Body of pancreas (tissue), 4 donors: ENCODE measurements around the gene EXOSC3. TPM values are rescaled to one million over a fixed set of nuclear protein-coding genes. Genes with fewer than 3 reads are reported as not detected.

Source experiments
- ATAC-seq: fragments of 150-250 bp; one replicate; pipeline ENCODE4 v1.9.1; 2016
- DNase-seq, 4 donors: peaks; one replicate each; pipeline ENCODE4 v3.0.0-alpha.2; 2019
- H3K27ac ChIP-seq, 4 donors: fragments of 200-600 bp; sonication (generic); 1 replicate in 3 of 4; 2 replicates in 1 of 4; pipeline versions ENCODE4 v1.5.1 to v1.6.1; 2016 to 2019; ENCODE audit warnings: mild to moderate bottlenecking in 1 of 4, mixed read lengths in 1 of 4, moderate library complexity in 1 of 4
- H3K27me3 ChIP-seq, 2 donors: fragments of 200-600 bp; sonication (generic); one replicate each; pipeline ENCODE4 v1.6.0; 2016; ENCODE audit warnings: mild to moderate bottlenecking in 1 of 2
- H3K36me3 ChIP-seq, 2 donors: fragments of 200-600 bp; sonication (generic); replicated peaks in 1 of 2; 2 replicates each; pipeline ENCODE4 v1.5.1; 2016; ENCODE audit warnings: low read depth in 2 of 2; ENCODE audit not compliant: insufficient read depth in 1 of 2
- H3K4me1 ChIP-seq: fragments of 200-600 bp; sonication (generic); one replicate; pipeline ENCODE4 v1.6.0; 2016
- H3K4me3 ChIP-seq, 2 donors: fragments of 200-600 bp; sonication (generic); 1 replicate in 1 of 2; 2 replicates in 1 of 2; pipeline ENCODE4 v1.5.1; 2016 to 2019
- H3K9me3 ChIP-seq, 3 donors: fragments of 200-600 bp; sonication (generic); 1 replicate in 2 of 3; 2 replicates in 1 of 3; pipeline ENCODE4 v1.5.1; 2016
- POLR2A ChIP-seq, 3 donors: fragments of 450-650 bp; IDR thresholded peaks; one replicate each; pipeline ENCODE4 v1.6.1; 2016; ENCODE audit warnings: antibody characterized with exemption in 3 of 3, mild to moderate bottlenecking in 2 of 3
- WGBS, 2 donors: methylation state at CpG; one replicate each; pipeline ENCODE4 v1.1.5; 2017; 5-methylcytosine and 5-hydroxymethylcytosine counted together
- intact Hi-C: fragments of 100-400 bp; cut with DNase I; formaldehyde crosslinking; loops from one replicate; pipeline ENCODE4 v1.15.1; 2023
- total RNA-seq, 2 donors: library from RNA; depleted of rRNA; stranded (reverse); fragments of >200 nt; gene quantifications; one replicate each; pipeline ENCODE4 v1.1.0, GENCODE V29; 2016
- TF ChIP-seq, protein P1 (sequence below), 7 experiments: fragments of 450-650 bp in 4 of 7; fragments of 200-600 bp in 3 of 7; sonication (generic) in 3 of 7; IDR thresholded peaks; one replicate each; pipeline ENCODE4 v1.5.1; 2016 to 2019; ENCODE audit warnings: antibody characterized with exemption in 7 of 7

EXOSC3 gene
- total RNA-seq, 2 donors from 2014 or later: 33.2 to 47.8 TPM

GRCh38 chr9:37730839-37731238 is 54.0 kb downstream of the EXOSC3 start:
- Histone ChIP-seq H3K4me1 (no peaks in the 10 kb centered on the region), H3K27me3 (no peaks in the 10 kb centered on the region), H3K4me3 (no peak overlapping the region), H3K27ac (no peak overlapping the region), H3K9me3 (no peaks in the 10 kb centered on the region), H3K36me3 (no peaks in the 10 kb centered on the region)
- WGBS, 2 donors: 71 to 74% methylated on average over 5 of the region's 5 CpGs
- TF ChIP-seq, protein P1, sequence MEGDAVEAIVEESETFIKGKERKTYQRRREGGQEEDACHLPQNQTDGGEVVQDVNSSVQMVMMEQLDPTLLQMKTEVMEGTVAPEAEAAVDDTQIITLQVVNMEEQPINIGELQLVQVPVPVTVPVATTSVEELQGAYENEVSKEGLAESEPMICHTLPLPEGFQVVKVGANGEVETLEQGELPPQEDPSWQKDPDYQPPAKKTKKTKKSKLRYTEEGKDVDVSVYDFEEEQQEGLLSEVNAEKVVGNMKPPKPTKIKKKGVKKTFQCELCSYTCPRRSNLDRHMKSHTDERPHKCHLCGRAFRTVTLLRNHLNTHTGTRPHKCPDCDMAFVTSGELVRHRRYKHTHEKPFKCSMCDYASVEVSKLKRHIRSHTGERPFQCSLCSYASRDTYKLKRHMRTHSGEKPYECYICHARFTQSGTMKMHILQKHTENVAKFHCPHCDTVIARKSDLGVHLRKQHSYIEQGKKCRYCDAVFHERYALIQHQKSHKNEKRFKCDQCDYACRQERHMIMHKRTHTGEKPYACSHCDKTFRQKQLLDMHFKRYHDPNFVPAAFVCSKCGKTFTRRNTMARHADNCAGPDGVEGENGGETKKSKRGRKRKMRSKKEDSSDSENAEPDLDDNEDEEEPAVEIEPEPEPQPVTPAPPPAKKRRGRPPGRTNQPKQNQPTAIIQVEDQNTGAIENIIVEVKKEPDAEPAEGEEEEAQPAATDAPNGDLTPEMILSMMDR (IDR thresholded peaks at IDR 0.05): no peak
- no peak for TF ChIP-seq POLR2A (IDR thresholded peaks at IDR 0.05)
- ATAC-seq: no peak
- intact Hi-C loops: loop anchor here (5.0 kb wide), 1 partner anchor 49 kb away; no protein-coding TSS in a partner anchor
- no peak for DNase-seq

GRCh38 chr9:37730256-37730655 is 54.6 kb downstream of the EXOSC3 start:
- Histone ChIP-seq H3K27me3 (no peaks in the 10 kb centered on the region), H3K4me1 (no peaks in the 10 kb centered on the region), H3K36me3 (no peaks in the 10 kb centered on the region), H3K27ac (no peak overlapping the region), H3K9me3 (no peaks in the 10 kb centered on the region), H3K4me3 (no peak overlapping the region)
- TF ChIP-seq POLR2A (IDR thresholded peaks at IDR 0.05): no peak
- TF ChIP-seq, protein P1 (IDR thresholded peaks at IDR 0.05): no peak
- intact Hi-C loops: loop anchor here (5.0 kb wide), 1 partner anchor 48 kb away; no protein-coding TSS in a partner anchor
- WGBS, 2 donors: 64% methylated on average over 3 of the region's 3 CpGs
- DNase-seq (no peak), ATAC-seq (no peak)

Other genes with a start within 250 kb of the EXOSC3 start
- 10 to 100 TPM; 13.2 to 15.3 TPM for gene FBXO10, start 208.7 kb downstream of the EXOSC3 start, total RNA-seq
- 10 to 100 TPM; 37.6 to 48.8 TPM for gene TOMM5, start 192.5 kb downstream of the EXOSC3 start, total RNA-seq
- gene FRMPD1, start 134.1 kb downstream of the EXOSC3 start, total RNA-seq: under 1 TPM; 0.66 to 0.78 TPM
- gene TRMT10B, start 31.3 kb downstream of the EXOSC3 start, total RNA-seq: 1 to 10 TPM; 2.6 to 6.7 TPM
- 10 to 100 TPM; 12.7 to 14.5 TPM for gene DCAF10, start 15.7 kb upstream of the EXOSC3 start, total RNA-seq
- 10 to 100 TPM; 17.1 to 18.1 TPM for gene SLC25A51, start 119.1 kb upstream of the EXOSC3 start, total RNA-seq